ENCODE results near the gene PRKCA.

The PRKCA gene

GRCh38 chr17:66786107-66786506 lies 483.7 kb downstream of the PRKCA start:
- no peaks in the 10 kb centered on the region for H3K9me3 ChIP-seq
- no peak overlapping the region for H3K4me3 ChIP-seq
- DNase-seq, result no peak
- peaks cover 0 to 10% (median 0%) of the 10 kb centered on the region in 3 donors for H3K36me3 ChIP-seq
- H3K27me3 ChIP-seq, result no peaks in the 10 kb centered on the region
- intact Hi-C loops (cut with DNase I; ENCODE audit: low total_unique reads), result no loop called here
- no peak for TF ChIP-seq CTCF (IDR thresholded peaks at IDR 0.05)
- peaks cover 0 to 15% (median 9%) of the 10 kb centered on the region in 4 donors for H3K4me1 ChIP-seq
- H3K27ac ChIP-seq, result no peak overlapping the region

DNA sequence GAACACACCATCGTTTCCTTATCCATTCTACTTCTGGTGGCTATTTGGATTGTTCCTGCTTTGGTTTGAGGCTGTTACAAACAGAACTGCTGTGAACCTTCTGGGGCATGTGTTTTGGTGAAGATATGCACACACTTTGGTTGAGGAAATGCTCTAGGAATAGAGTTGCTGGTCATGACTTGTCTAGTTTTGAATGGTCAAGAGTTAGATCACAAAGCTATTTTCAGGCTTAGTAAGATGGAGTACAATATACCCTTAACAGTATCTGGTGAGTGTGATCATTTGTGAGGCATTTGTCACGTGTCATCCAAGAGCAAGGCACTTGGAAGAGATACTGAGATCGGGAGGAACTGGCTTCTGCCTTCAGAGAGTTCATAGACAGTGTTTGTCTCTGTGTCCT lies 485.5 kb downstream of the PRKCA start:
- Histone ChIP-seq H3K27me3 (no peaks in the 10 kb centered on the region), H3K4me1 (peaks cover 0 to 32% (median 15%) of the 10 kb centered on the region in 4 donors), H3K27ac (no peak overlapping the region), H3K4me3 (no peak overlapping the region), H3K9me3 (no peaks in the 10 kb centered on the region), H3K36me3 (peaks cover 0 to 10% (median 0%) of the 10 kb centered on the region in 3 donors)
- intact Hi-C loops (cut with DNase I; ENCODE audit: low total_unique reads), result no loop called here
- DNase-seq, result no peak
- TF ChIP-seq CTCF (IDR thresholded peaks at IDR 0.05), result no peak

GRCh38 chr17:66789093-66789492 lies 486.7 kb downstream of the PRKCA start:
- peaks cover 0 to 32% (median 15%) of the 10 kb centered on the region in 4 donors for H3K4me1 ChIP-seq
- H3K9me3 ChIP-seq, result no peaks in the 10 kb centered on the region
- no peak overlapping the region for H3K27ac ChIP-seq
- no peaks in the 10 kb centered on the region for H3K27me3 ChIP-seq
- DNase-seq, result no peak
- H3K4me3 ChIP-seq, result no peak overlapping the region
- no peak for TF ChIP-seq CTCF (IDR thresholded peaks at IDR 0.05)
- H3K36me3 ChIP-seq, result peaks cover 0 to 10% (median 0%) of the 10 kb centered on the region in 3 donors
- intact Hi-C loops (cut with DNase I; ENCODE audit: low total_unique reads), result no loop called here

- intact Hi-C loops (cut with DNase I; ENCODE audit: low total_unique reads), result no loop called here
- peak overlapping the region in 1 of 2 donors; percentile 20 for H3K27ac ChIP-seq
- H3K9me3 ChIP-seq, result no peaks in the 10 kb centered on the region
- H3K4me3 ChIP-seq, result no peak overlapping the region
- no peak for TF ChIP-seq CTCF (IDR thresholded peaks at IDR 0.05)
- H3K27me3 ChIP-seq, result no peaks in the 10 kb centered on the region
- peaks cover 0 to 32% (median 15%) of the 10 kb centered on the region in 4 donors for H3K4me1 ChIP-seq
- peaks cover 0 to 10% (median 0%) of the 10 kb centered on the region in 3 donors for H3K36me3 ChIP-seq
- no peak for DNase-seq
Measured at GRCh38 chr17:66789961-66790437, 487.6 kb downstream of the PRKCA start.

GRCh38 chr17:66790501-66791061 lies 488.2 kb downstream of the PRKCA start:
- Histone ChIP-seq H3K36me3 (peaks cover 0 to 10% (median 0%) of the 10 kb centered on the region in 3 donors), H3K27me3 (no peaks in the 10 kb centered on the region), H3K9me3 (no peaks in the 10 kb centered on the region), H3K4me1 (peaks cover 0 to 32% (median 15%) of the 10 kb centered on the region in 4 donors), H3K27ac (no peak overlapping the region), H3K4me3 (no peak overlapping the region)
- DNase-seq, result no peak
- intact Hi-C loops (cut with DNase I; ENCODE audit: low total_unique reads), result no loop called here
- TF ChIP-seq CTCF (IDR thresholded peaks at IDR 0.05), result no peak

Measured in tibial artery (tissue), 4 donors.